ENCODE data around the gene CCNL1.

Gene CCNL1

GRCh38 chr3:157101486-157101885 is 58.5 kb downstream of the CCNL1 start:
- DNase-seq = no peak

DNA sequence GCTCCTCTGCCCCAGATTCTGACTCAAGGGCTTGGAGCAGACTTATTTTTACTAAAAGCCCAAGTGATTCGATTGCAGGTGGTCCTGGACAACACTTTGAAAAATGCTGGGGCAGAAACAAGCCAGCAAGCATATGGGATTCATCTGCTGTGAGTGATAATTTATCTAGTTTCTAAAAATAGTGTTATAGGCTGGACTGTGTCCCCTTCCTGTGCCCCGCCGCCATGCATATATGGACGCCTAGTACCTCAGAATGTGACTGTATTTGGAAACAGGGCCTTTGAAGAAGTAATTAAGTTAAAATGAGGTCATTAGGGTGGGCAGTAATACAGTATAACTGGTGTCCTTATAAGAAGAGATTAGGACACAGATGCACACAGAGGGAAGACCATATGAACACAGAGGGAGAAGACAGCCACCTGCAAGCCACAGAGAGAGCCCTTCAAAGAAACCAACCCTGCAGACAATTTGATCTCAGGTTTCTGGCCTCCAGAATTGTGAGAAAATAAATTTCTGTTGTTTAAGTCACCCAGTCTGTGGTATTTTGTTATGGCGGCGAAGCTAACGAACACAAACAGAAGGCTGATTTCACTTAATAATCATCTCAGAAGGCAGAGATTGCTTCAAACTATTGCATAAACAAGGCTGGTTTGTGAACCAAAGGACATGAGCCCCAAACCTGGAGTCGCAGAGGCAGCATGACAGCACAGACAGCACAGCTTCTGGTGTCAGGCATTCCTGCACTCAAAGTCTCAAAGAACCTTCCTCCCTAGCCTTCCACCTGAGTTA is 59.1 kb downstream of the CCNL1 start:
- no peak for DNase-seq

- DNase-seq = no peak
Observed at GRCh38 chr3:157100096-157100477, 59.9 kb downstream of the CCNL1 start.

GRCh38 chr3:157099326-157100095 is 60.4 kb downstream of the CCNL1 start:
- DNase-seq = no peak

DNA sequence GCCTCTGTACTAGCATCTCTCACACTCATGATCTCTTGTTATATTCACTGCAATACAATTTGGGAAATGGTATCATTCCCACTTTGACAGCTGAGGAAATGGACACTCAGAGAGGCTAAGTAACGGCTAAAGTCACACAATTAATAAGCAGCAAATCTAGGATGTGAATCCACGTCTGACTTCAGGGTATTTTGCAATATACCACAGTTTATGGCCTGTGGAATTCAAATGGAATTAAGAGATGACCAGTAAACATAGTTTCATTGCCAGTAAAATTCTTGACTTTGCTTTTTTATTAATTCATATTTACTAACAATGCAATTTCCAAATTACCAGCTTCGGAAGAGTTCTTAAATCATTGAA is 61.1 kb downstream of the CCNL1 start:
- no peak for DNase-seq

GRCh38 chr3:157098121-157098822 is 61.7 kb downstream of the CCNL1 start:
- DNase-seq = no peak
